HG03520 (cell line): Measurements from ENCODE around the gene MGME1.

ENCODE experiments used
- ATAC-seq: cut with Tn5 transposase; IDR thresholded peaks from one replicate; pipeline ENCODE4 v1.9.1; 2021; ENCODE audit warnings: mild to moderate bottlenecking, moderate library complexity; ENCODE audit not compliant: unreplicated experiment

MGME1 gene

GRCh38 chr20:17940224-17940971, 28.4 kb upstream of the MGME1 start:
- no peak for ATAC-seq

GRCh38 chr20:17941087-17941825, 27.6 kb upstream of the MGME1 start:
- no peak for ATAC-seq

GRCh38 chr20:17941826-17942196, 27.0 kb upstream of the MGME1 start:
- ATAC-seq = no peak

- ATAC-seq = peak; percentile 53
These were observed 25.5 kb upstream of the MGME1 start for GRCh38 chr20:17943343-17943742.

- ATAC-seq = no peak
These were observed 23.9 kb upstream of the MGME1 start for GRCh38 chr20:17944854-17945474.

- no peak for ATAC-seq
These were observed 22.8 kb upstream of the MGME1 start for GRCh38 chr20:17946040-17946439.

GRCh38 chr20:17946572-17947473, 22.0 kb upstream of the MGME1 start:
- ATAC-seq = no peak

GRCh38 chr20:17947474-17947815, 21.4 kb upstream of the MGME1 start:
- ATAC-seq = no peak

GRCh38 chr20:17948442-17948841, 20.4 kb upstream of the MGME1 start:
- no peak for ATAC-seq

- no peak for ATAC-seq
These were observed 18.9 kb upstream of the MGME1 start for GRCh38 chr20:17949899-17950298.

- no peak for ATAC-seq
These were observed 18.1 kb upstream of the MGME1 start for GRCh38 chr20:17950670-17951069.

GRCh38 chr20:17951323-17951722, 17.5 kb upstream of the MGME1 start:
- ATAC-seq = no peak

GRCh38 chr20:17952692-17953684, 15.8 kb upstream of the MGME1 start:
- no peak for ATAC-seq

GRCh38 chr20:17953935-17954334, 14.9 kb upstream of the MGME1 start:
- no peak for ATAC-seq

GRCh38 chr20:17955302-17955701, 13.5 kb upstream of the MGME1 start:
- ATAC-seq = no peak

GRCh38 chr20:17956099-17956685, 12.6 kb upstream of the MGME1 start:
- ATAC-seq = no peak

GRCh38 chr20:17957505-17958363, 11.1 kb upstream of the MGME1 start:
- ATAC-seq = no peak

- no peak for ATAC-seq
These were observed 10.2 kb upstream of the MGME1 start for GRCh38 chr20:17958373-17959256.
